Measurements from ENCODE around the gene RAB29. TPM values are rescaled to one million over a fixed set of nuclear protein-coding genes. Genes with fewer than 3 reads are reported as not detected.
A peak's percentile ranks its signal among the peaks of the same experiment; 100 is the strongest.

Gene RAB29
- total RNA-seq, 1 experiment from 2014 or later = 15.1 TPM

GRCh38 chr1:205751036-205751651 lies 24.1 kb downstream of the RAB29 start:
- no TSS peak for BruUV-seq (replicated peaks)
- TF ChIP-seq, protein P1, sequence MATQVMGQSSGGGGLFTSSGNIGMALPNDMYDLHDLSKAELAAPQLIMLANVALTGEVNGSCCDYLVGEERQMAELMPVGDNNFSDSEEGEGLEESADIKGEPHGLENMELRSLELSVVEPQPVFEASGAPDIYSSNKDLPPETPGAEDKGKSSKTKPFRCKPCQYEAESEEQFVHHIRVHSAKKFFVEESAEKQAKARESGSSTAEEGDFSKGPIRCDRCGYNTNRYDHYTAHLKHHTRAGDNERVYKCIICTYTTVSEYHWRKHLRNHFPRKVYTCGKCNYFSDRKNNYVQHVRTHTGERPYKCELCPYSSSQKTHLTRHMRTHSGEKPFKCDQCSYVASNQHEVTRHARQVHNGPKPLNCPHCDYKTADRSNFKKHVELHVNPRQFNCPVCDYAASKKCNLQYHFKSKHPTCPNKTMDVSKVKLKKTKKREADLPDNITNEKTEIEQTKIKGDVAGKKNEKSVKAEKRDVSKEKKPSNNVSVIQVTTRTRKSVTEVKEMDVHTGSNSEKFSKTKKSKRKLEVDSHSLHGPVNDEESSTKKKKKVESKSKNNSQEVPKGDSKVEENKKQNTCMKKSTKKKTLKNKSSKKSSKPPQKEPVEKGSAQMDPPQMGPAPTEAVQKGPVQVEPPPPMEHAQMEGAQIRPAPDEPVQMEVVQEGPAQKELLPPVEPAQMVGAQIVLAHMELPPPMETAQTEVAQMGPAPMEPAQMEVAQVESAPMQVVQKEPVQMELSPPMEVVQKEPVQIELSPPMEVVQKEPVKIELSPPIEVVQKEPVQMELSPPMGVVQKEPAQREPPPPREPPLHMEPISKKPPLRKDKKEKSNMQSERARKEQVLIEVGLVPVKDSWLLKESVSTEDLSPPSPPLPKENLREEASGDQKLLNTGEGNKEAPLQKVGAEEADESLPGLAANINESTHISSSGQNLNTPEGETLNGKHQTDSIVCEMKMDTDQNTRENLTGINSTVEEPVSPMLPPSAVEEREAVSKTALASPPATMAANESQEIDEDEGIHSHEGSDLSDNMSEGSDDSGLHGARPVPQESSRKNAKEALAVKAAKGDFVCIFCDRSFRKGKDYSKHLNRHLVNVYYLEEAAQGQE (IDR thresholded peaks at IDR 0.05; ENCODE audit: insufficient read depth in 1 of 2, low read depth in 2 of 2, low read length in 1 of 2) = no peak
- TF ChIP-seq TCF7L2 (IDR thresholded peaks at IDR 0.05; ENCODE audit: low read depth, low read length) (no peak), SIN3A (IDR thresholded peaks at IDR 0.05; ENCODE audit: borderline replicate concordance, insufficient read depth, low read depth, low read length) (no peak), POLR2AphosphoS5 (IDR thresholded peaks at IDR 0.05; ENCODE audit: low read depth, low read length) (no peak)
- TF ChIP-seq, protein P2, sequence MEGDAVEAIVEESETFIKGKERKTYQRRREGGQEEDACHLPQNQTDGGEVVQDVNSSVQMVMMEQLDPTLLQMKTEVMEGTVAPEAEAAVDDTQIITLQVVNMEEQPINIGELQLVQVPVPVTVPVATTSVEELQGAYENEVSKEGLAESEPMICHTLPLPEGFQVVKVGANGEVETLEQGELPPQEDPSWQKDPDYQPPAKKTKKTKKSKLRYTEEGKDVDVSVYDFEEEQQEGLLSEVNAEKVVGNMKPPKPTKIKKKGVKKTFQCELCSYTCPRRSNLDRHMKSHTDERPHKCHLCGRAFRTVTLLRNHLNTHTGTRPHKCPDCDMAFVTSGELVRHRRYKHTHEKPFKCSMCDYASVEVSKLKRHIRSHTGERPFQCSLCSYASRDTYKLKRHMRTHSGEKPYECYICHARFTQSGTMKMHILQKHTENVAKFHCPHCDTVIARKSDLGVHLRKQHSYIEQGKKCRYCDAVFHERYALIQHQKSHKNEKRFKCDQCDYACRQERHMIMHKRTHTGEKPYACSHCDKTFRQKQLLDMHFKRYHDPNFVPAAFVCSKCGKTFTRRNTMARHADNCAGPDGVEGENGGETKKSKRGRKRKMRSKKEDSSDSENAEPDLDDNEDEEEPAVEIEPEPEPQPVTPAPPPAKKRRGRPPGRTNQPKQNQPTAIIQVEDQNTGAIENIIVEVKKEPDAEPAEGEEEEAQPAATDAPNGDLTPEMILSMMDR (IDR thresholded peaks at IDR 0.05) = no peak
- intact Hi-C loops (cut with micrococcal nuclease; ENCODE audit: unreplicated experiment) = loop anchor here (10.0 kb wide), 1 partner anchor 1104 kb away; no protein-coding TSS in a partner anchor
- no peaks in the 10 kb centered on the region for H3K27me3 ChIP-seq (ENCODE audit: control insufficient read depth, insufficient read depth, low read length)
- DNase-seq (ENCODE audit: low read depth, low spot score) (no peak), ATAC-seq (no peak)
- CTCF ChIA-PET = no interaction called here
- H3K4me1 ChIP-seq (ENCODE audit: control insufficient read depth, insufficient read depth, low read length) = peaks cover 15% of the 10 kb centered on the region
- POLR2A ChIA-PET = interaction anchor here (1.0 kb wide), 1 partner anchor 61 kb away, joined by 3 read pairs; the partner anchor contains the start of gene SLC41A1
- H3K4me3 ChIP-seq (ENCODE audit: low read depth in 2 of 2, low read length in 2 of 2) = no peak overlapping the region
- in situ Hi-C loops (cut with HindIII; ENCODE audit: low pct_unique_long_range_greater_than_20kb, low sequenced_read_pairs) = no loop called here
- H3K27ac ChIP-seq (ENCODE audit: low read length) = peak overlapping the region; percentile 98
- H3K9me3 ChIP-seq (ENCODE audit: control insufficient read depth, insufficient read depth, low read depth, low read length) = no peaks in the 10 kb centered on the region
- H3K36me3 ChIP-seq (ENCODE audit: control insufficient read depth, insufficient read depth, low read length) = peaks cover 4% of the 10 kb centered on the region; the same call in 1 of the 2 replicates

DNA sequence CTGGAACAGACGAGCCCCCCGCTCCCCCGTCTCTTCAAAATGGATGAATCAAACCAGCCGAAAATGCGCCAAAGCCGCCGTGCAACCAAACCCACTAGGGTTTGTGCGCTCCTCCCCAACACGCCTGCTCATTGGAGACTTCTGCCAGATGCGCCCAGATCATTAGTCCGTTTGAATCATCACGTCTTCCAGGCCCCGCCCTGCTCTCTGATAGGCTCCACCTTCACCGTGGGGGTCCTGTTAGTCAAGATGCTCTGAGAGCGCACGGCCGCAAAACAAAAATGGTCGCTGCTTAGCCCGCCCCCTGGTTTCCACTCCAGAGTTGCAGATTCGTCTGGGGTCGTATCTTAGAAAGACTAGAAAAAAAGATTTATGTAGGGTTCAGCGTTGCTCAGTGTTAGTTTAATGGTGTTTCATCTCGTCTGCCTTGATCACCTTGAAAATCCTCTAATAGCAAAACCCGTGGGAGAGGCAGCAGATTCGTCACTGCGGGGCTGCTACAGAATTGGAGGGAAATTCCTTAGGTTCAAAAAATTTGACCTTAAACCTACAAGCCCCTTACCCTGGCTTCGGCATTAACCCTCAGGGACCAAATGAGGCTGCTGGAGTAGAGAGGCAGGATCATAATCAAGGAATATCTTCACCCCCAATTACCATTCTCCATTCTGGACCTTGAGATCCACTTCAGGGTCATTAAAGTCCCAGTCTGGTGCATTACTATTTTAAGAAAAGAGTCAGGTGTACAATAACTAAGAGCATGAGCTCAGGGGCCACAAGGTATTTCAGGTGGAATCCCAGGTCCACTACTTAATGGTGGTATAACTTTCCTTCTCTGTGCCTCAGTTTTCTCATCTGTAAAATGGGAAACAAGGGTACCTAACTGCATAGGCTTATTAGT lies 24.9 kb downstream of the RAB29 start, which contains the start of gene NUCKS1:
NUCKS1 (minus strand) TSS at position 45 of the 898 bp plus-strand sequence. CDS start 209 bp downstream, outside the sequence.
- Histone ChIP-seq H3K27ac (ENCODE audit: low read length) (peak within 1 kb of the TSS; percentile 98), H3K36me3 (ENCODE audit: control insufficient read depth, insufficient read depth, low read length) (peaks cover 4% of the 10 kb centered on the region; the same call in 1 of the 2 replicates), H3K4me3 (ENCODE audit: low read depth in 2 of 2, low read length in 2 of 2) (peak within 1 kb of the TSS; percentile 88 to 98), H3K4me1 (ENCODE audit: control insufficient read depth, insufficient read depth, low read length) (peaks cover 22% of the 10 kb centered on the region), H3K27me3 (ENCODE audit: control insufficient read depth, insufficient read depth, low read length) (no peaks in the 10 kb centered on the region), H3K9me3 (ENCODE audit: control insufficient read depth, insufficient read depth, low read depth, low read length) (no peaks in the 10 kb centered on the region)
- BruUV-seq (replicated peaks) = TSS peak; percentile 80
- DNase-seq (ENCODE audit: low read depth, low spot score) (peak; percentile 82), ATAC-seq (peak; percentile 90)
- ChIA-PET POLR2A (interaction anchor here (1.0 kb wide), 1 partner anchor 62 kb away, joined by 3 read pairs; the partner anchor contains the start of gene SLC41A1), CTCF (no interaction called here)
- intact Hi-C loops (cut with micrococcal nuclease; ENCODE audit: unreplicated experiment) (loop anchor here (10.0 kb wide), 1 partner anchor 1104 kb away; no protein-coding TSS in a partner anchor), in situ Hi-C loops (cut with HindIII; ENCODE audit: low pct_unique_long_range_greater_than_20kb, low sequenced_read_pairs) (no loop called here)
- TF ChIP-seq TCF7L2 (IDR thresholded peaks at IDR 0.05; ENCODE audit: low read depth, low read length) (peak; percentile 56), POLR2AphosphoS5 (IDR thresholded peaks at IDR 0.05; ENCODE audit: low read depth, low read length) (peak; percentile 46; the same call in 1 of the 2 replicates)
- TF ChIP-seq, protein P2 (IDR thresholded peaks at IDR 0.05) = no peak
